H9 (cell line): ENCODE results near the gene KIF1A. TPM values are rescaled to one million over a fixed set of nuclear protein-coding genes. Genes with fewer than 3 reads are reported as not detected.

Experiments
- DNase-seq: peaks from one replicate; pipeline ENCODE4 v3.0.0-alpha.2; 2017
- H2AFZ ChIP-seq: one replicate; pipeline ENCODE4 v1.6.1; 2013; ENCODE audit warnings: mild to moderate bottlenecking, low read length, control low read depth, moderate library complexity
- H2AK5ac ChIP-seq: 2 replicates; pipeline ENCODE4 v1.6.1; 2013; ENCODE audit warnings: low read length, control low read depth, mixed read lengths; ENCODE audit not compliant: insufficient read length
- H2BK120ac ChIP-seq: one replicate; pipeline ENCODE4 v1.6.1; 2013; ENCODE audit warnings: low read depth, mild to moderate bottlenecking, low read length, control low read depth, inconsistent platforms; ENCODE audit not compliant: poor library complexity, severe bottlenecking
- H2BK12ac ChIP-seq: 2 replicates; pipeline ENCODE4 v1.6.1; 2013; ENCODE audit warnings: low read length, control low read depth, mixed read lengths, low read depth; ENCODE audit not compliant: insufficient read length
- H2BK15ac ChIP-seq: 2 replicates; pipeline ENCODE4 v1.6.1; 2013; ENCODE audit warnings: low read depth, low read length, control low read depth
- H2BK20ac ChIP-seq: one replicate; pipeline ENCODE4 v1.6.1; 2013; ENCODE audit warnings: low read depth, mild to moderate bottlenecking, low read length, control low read depth, inconsistent platforms; ENCODE audit not compliant: poor library complexity, severe bottlenecking
- H2BK5ac ChIP-seq: 2 replicates; pipeline ENCODE4 v1.6.1; 2013; ENCODE audit warnings: low read length, control low read depth, mixed read lengths; ENCODE audit not compliant: insufficient read length
- H3K14ac ChIP-seq: 2 replicates; pipeline ENCODE4 v1.6.1; 2013; ENCODE audit warnings: low read length, control low read depth; ENCODE audit not compliant: insufficient read depth
- H3K18ac ChIP-seq: 2 replicates; pipeline ENCODE4 v1.6.1; 2013; ENCODE audit warnings: low read depth, mild to moderate bottlenecking, mixed read lengths, low read length, control low read depth; ENCODE audit not compliant: insufficient read length
- H3K23ac ChIP-seq: 2 replicates; pipeline ENCODE4 v1.6.1; 2013; ENCODE audit warnings: low read length, control low read depth, mixed read lengths, low read depth; ENCODE audit not compliant: insufficient read length
- H3K23me2 ChIP-seq: 2 replicates; pipeline ENCODE4 v1.6.1; 2013; ENCODE audit warnings: low read depth, mild to moderate bottlenecking, mixed read lengths, low read length, control low read depth; ENCODE audit not compliant: insufficient read length, poor library complexity, severe bottlenecking
- H3K27ac ChIP-seq: 2 replicates; pipeline ENCODE4 v1.5.1; 2013; ENCODE audit warnings: low read length, control low read depth, mixed read lengths, low read depth; ENCODE audit not compliant: insufficient read length
- H3K27me3 ChIP-seq: 2 replicates; pipeline ENCODE4 v1.6.1; 2013; ENCODE audit warnings: low read length, control low read depth, inconsistent platforms; ENCODE audit not compliant: insufficient read depth
- H3K4ac ChIP-seq: 2 replicates; pipeline ENCODE4 v1.6.1; 2013; ENCODE audit warnings: low read depth, mild to moderate bottlenecking, control low read depth, inconsistent platforms, low read length, moderate library complexity
- H3K4me1 ChIP-seq: 2 replicates; pipeline ENCODE4 v1.6.1; 2013; ENCODE audit warnings: low read length, control low read depth, inconsistent platforms; ENCODE audit not compliant: insufficient read depth
- H3K4me2 ChIP-seq: 2 replicates; pipeline ENCODE4 v1.6.1; 2013; ENCODE audit warnings: low read length, control low read depth, mixed read lengths; ENCODE audit not compliant: insufficient read length, insufficient read depth
- H3K56ac ChIP-seq: 2 replicates; pipeline ENCODE4 v1.6.1; 2013; ENCODE audit warnings: low read depth, mild to moderate bottlenecking, mixed read lengths, low read length, control low read depth; ENCODE audit not compliant: insufficient read length
- H3K79me1 ChIP-seq: 2 replicates; pipeline ENCODE4 v1.6.1; 2013; ENCODE audit warnings: low read depth, mild to moderate bottlenecking, moderate library complexity, low read length, control low read depth, inconsistent platforms; ENCODE audit not compliant: insufficient read depth, poor library complexity, severe bottlenecking
- H3K79me2 ChIP-seq: 2 replicates; pipeline ENCODE4 v1.6.1; 2013; ENCODE audit warnings: low read length, control low read depth, inconsistent platforms; ENCODE audit not compliant: insufficient read depth
- H3K9ac ChIP-seq: 2 replicates; pipeline ENCODE4 v1.6.1; 2013; ENCODE audit warnings: low read length, control low read depth, mixed read lengths; ENCODE audit not compliant: insufficient read length; ENCODE audit errors: extremely low read depth
- H3K9me3 ChIP-seq: one replicate; pipeline ENCODE4 v1.6.1; 2013; ENCODE audit warnings: low read depth, low read length, inconsistent platforms; ENCODE audit not compliant: control insufficient read depth
- H3T11ph ChIP-seq: one replicate; pipeline ENCODE4 v1.6.1; 2013; ENCODE audit warnings: mild to moderate bottlenecking, low read length, control low read depth, inconsistent platforms
- H4K20me1 ChIP-seq: one replicate; pipeline ENCODE4 v1.6.1; 2013; ENCODE audit not compliant: control insufficient read depth, insufficient read length, insufficient read depth
- H4K5ac ChIP-seq: 2 replicates; pipeline ENCODE4 v1.6.1; 2013; ENCODE audit warnings: low read depth, mild to moderate bottlenecking, mixed read lengths, low read length, control low read depth; ENCODE audit not compliant: insufficient read length
- H4K8ac ChIP-seq: replicated peaks from 2 replicates; pipeline ENCODE4 v1.6.1; 2013; ENCODE audit warnings: low read length, control low read depth, mixed read lengths, low read depth; ENCODE audit not compliant: insufficient read length
- H4K91ac ChIP-seq: 2 replicates; pipeline ENCODE4 v1.6.1; 2013; ENCODE audit warnings: low read depth, mild to moderate bottlenecking, moderate library complexity, mixed read lengths, low read length, control low read depth; ENCODE audit not compliant: insufficient read length
- H3K27ac Mint-ChIP-seq, 3 experiments: 2 replicates in 2 of 3; 3 replicates in 1 of 3; pipeline ENCODE4 v1.8.0; 2020 to 2021; ENCODE audit warnings: mixed read lengths in 3 of 3, mild to moderate bottlenecking in 1 of 3, moderate library complexity in 1 of 3
- H3K27me3 Mint-ChIP-seq: 2 replicates; pipeline ENCODE4 v1.8.0; 2021; ENCODE audit warnings: low read depth, mild to moderate bottlenecking, moderate library complexity, mixed read lengths
- H3K36me3 Mint-ChIP-seq, 3 experiments: 2 replicates in 2 of 3; 3 replicates in 1 of 3; pipeline ENCODE4 v1.8.0; 2020 to 2021; ENCODE audit warnings: low read depth in 3 of 3, mixed read lengths in 3 of 3; ENCODE audit not compliant: insufficient read depth in 1 of 3
- H3K4me1 Mint-ChIP-seq, 2 experiments: 2 replicates each; pipeline ENCODE4 v1.8.0; 2020; ENCODE audit warnings: mixed read lengths in 2 of 2
- H3K4me3 Mint-ChIP-seq, 2 experiments: 2 replicates in 1 of 2; 3 replicates in 1 of 2; pipeline ENCODE4 v1.8.0; 2020 to 2021; ENCODE audit warnings: mild to moderate bottlenecking in 2 of 2, mixed read lengths in 2 of 2, moderate library complexity in 1 of 2
- H3K9me3 Mint-ChIP-seq, 2 experiments: 2 replicates in 1 of 2; 3 replicates in 1 of 2; pipeline ENCODE4 v1.8.0; 2020; ENCODE audit warnings: mild to moderate bottlenecking in 2 of 2, mixed read lengths in 2 of 2, moderate library complexity in 1 of 2
- CTCF ChIP-seq: fragments of 200-600 bp; sonication (generic); conservative IDR thresholded peaks from 3 replicates; pipeline ENCODE4 v1.8.0; 2021; ENCODE audit warnings: antibody characterized with exemption, mild to moderate bottlenecking
- WGBS: extraction: QIAGEN DNeasy Blood & Tissue Kit; methylation state at CpG from one replicate; pipeline ENCODE4 v1.1.7; 2013; ENCODE audit warnings: missing lambda C conversion rate, low lambda C conversion rate, mixed read lengths; ENCODE audit not compliant: insufficient read length; ENCODE audit errors: extremely low coverage; 5-methylcytosine and 5-hydroxymethylcytosine counted together
- total RNA-seq: library from RNA; stranded (reverse); gene quantifications from 2 replicates; pipeline ENCODE4 v1.2.1, GENCODE V29; 2021

KIF1A gene
- total RNA-seq, 1 experiment from 2014 or later, result 204 TPM

DNA sequence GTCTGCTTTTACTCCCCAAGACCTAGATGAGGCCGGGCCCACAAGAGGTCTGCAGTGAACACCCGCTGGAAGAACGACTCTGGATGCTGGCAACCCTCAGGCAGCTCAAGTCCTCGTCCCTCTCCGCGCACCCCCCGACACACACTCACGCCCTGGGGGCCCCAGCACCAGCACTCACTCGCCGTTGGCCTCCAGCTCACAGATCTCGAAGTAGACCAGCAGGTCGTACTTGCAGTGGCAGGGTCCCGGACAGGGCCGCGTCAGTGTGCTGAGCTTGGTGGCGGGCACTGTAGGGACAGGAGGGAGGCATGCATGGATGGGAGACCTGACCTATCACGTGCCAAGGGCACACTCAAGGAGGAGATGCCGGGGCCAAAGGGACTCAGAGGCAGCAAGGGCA is 78.9 kb downstream of the KIF1A start:
- no peaks in the 10 kb centered on the region for H3K4me1 Mint-ChIP-seq

More for the DNA sequence above, 78.9 kb downstream of the KIF1A start:
- Mint-ChIP-seq H3K9me3 (no peaks in the 10 kb centered on the region), H3K27ac (peak overlapping the region in 1 of 3 experiments; percentile 14; a peak in 1 of 7 replicates), H3K27me3 (no peaks in the 10 kb centered on the region; the same call in 1 of the 2 replicates), H3K4me3 (no peak overlapping the region), H3K36me3 (peaks cover 52 to 85% (median 81%) of the 10 kb centered on the region in 3 experiments)
- no peak overlapping the region for H3T11ph ChIP-seq
- H3K27ac ChIP-seq, result no peak overlapping the region
- H3K9ac ChIP-seq, result no peak overlapping the region
- H3K4ac ChIP-seq, result no peak overlapping the region
- no peak overlapping the region for H3K4me2 ChIP-seq
- no peak overlapping the region for H3K23ac ChIP-seq
- no peak for TF ChIP-seq CTCF
- H2AFZ ChIP-seq, result no peak overlapping the region
- H2AK5ac ChIP-seq, result no peak overlapping the region
- H4K91ac ChIP-seq, result no peak overlapping the region
- no peak overlapping the region for H2BK120ac ChIP-seq
- no peak overlapping the region for H2BK15ac ChIP-seq
- H3K27me3 ChIP-seq, result no peaks in the 10 kb centered on the region
- no peaks in the 10 kb centered on the region for H3K4me1 ChIP-seq
- H3K9me3 ChIP-seq, result no peaks in the 10 kb centered on the region
- H3K23me2 ChIP-seq, result no peaks in the 10 kb centered on the region
- DNase-seq, result no peak
- no CpG with 5 or more reads among the region's 18 CpGs for WGBS
- H3K79me2 ChIP-seq, result no peaks in the 10 kb centered on the region
- H3K56ac ChIP-seq, result no peak overlapping the region
- H3K79me1 ChIP-seq, result no peaks in the 10 kb centered on the region
- no peak overlapping the region for H2BK12ac ChIP-seq
- H4K20me1 ChIP-seq, result no peaks in the 10 kb centered on the region
- no peak overlapping the region for H3K18ac ChIP-seq
- no peak overlapping the region for H4K8ac ChIP-seq
- no peak overlapping the region for H3K14ac ChIP-seq
- no peak overlapping the region for H4K5ac ChIP-seq
- H2BK5ac ChIP-seq, result no peak overlapping the region
- H2BK20ac ChIP-seq, result no peak overlapping the region
